GM19397 (cell line): Measurements from ENCODE around the gene ABI3BP.

Source experiments
- ATAC-seq: cut with Tn5 transposase; IDR thresholded peaks from one replicate; pipeline ENCODE4 v1.9.1; 2021; ENCODE audit warnings: mild to moderate bottlenecking, moderate library complexity; ENCODE audit not compliant: unreplicated experiment

ABI3BP gene

DNA sequence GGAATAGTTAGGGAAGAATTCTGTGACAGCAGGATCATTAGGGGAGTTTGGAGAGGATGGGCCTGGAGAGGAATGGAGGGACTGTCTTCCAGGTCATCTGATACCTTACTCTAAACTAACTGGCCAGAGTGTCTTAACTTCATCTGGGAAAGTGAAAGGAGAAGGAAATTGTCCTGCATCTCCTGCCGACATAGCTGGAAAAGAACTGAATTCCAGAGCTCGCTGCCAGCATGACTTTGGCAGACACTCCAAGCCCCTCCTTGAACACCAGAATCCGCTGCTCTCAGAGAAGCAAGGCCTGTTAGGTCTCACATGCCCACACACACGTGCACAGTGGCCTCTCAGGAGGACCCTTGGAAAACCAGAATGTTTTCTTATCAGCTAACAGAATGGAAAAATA lies 10.5 kb downstream of the ABI3BP start:
- no peak for ATAC-seq

GRCh38 chr3:100981164-100981911 lies 11.9 kb downstream of the ABI3BP start:
- ATAC-seq: no peak

GRCh38 chr3:100978011-100978659 lies 15.1 kb downstream of the ABI3BP start:
- ATAC-seq: no peak

DNA sequence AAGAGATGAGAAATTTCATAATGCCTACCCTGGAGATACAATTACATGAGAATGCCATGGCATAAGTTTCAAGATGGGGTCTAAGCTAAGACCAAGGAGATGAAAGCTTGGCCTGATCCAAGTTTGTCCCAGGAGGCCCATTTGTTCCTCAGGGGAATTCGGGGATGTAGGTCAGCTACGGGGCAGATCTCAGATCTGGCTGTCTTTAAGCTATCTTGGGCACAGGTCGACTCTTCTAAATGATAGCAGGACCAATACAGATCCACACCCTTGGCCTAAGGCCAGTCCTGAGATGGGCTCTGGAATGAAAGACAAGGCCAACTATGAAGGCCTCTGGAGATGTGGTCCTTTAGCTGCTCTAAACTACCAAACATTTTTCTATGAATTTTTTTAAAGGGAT lies 16.6 kb downstream of the ABI3BP start:
- no peak for ATAC-seq

GRCh38 chr3:100975714-100976113 lies 17.5 kb downstream of the ABI3BP start:
- no peak for ATAC-seq

DNA sequence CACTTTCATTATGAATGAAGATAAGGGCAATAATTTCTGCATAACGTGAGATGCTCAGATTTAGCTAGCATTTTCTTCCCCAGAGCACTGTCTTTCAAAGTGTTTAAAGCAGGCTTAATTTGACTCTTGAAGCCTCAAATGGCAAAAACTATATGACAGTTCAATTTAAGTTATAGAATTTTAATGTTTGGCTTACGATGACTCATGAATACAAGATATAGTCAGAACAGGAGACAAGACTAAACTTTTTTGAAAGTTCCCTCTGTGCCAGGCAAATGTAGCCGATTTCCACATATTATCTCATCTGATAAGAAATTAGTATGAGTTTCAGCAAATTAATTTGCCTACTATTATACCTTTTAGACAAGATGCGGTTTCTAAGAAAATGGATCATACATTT lies 19.6 kb downstream of the ABI3BP start:
- ATAC-seq: no peak

DNA sequence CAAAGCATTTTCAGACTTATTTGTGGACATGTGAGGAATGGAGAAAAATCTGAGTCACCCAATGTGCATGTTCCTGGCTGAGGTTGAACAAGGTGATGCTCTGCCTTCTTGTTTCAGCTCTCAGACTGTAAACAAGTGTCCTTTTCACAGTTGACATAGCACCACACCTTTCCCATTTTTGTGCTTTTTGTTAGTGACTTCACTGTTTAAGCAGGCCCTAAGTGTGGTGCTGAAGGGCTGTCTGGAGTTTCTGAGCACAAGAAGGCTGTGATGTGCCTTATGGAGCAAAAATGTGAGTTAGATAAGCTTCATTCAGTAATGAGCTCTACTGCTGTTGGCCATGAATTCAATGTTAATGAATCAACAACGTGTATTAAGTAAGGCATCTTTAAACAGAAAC lies 20.4 kb downstream of the ABI3BP start:
- no peak for ATAC-seq

- no peak for ATAC-seq
Observed at GRCh38 chr3:100972301-100972844, 20.8 kb downstream of the ABI3BP start.

DNA sequence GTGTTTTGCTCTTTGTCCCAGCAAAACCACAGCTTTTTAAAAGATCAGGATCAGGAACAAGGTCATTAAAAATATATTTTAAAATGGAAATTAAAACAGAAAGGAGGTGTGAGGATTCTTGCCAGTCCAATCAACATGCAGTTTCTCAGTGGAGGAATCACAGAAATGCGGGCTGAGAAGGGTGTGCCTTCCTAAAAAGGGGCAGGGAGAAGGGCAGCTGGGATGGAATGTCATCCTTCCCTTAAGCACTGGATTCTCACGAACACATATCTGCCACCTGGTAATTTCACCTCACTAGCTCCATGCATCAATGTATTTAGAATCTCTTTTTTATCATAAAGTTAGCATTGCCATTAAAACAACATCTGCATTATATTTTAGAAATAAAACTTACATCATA lies 21.4 kb downstream of the ABI3BP start:
- ATAC-seq: no peak

DNA sequence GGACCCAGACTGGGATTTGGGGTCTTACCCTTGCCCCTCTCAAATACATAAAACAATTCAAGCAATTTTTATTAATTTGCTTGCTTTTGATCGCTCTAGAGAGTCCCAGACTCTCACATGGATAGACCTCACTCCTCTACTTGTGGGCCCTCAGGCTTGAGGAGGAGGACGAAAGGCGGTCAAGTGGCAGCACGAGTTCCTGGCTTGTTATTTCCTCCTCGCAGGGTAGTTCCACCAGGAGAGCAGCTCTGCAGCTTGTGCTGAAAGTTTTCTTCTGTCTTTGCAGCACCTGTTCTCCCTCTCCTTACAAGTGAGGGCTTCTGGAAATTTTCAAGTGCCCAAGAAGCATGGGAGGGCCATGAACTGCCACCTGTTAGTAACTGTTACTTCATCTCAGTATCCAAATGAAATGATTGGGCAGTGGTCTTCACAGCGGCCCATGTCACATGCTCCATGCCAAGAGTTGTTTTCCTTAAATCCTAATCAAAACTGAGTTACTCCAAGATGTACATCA lies 22.7 kb downstream of the ABI3BP start:
- no peak for ATAC-seq

DNA sequence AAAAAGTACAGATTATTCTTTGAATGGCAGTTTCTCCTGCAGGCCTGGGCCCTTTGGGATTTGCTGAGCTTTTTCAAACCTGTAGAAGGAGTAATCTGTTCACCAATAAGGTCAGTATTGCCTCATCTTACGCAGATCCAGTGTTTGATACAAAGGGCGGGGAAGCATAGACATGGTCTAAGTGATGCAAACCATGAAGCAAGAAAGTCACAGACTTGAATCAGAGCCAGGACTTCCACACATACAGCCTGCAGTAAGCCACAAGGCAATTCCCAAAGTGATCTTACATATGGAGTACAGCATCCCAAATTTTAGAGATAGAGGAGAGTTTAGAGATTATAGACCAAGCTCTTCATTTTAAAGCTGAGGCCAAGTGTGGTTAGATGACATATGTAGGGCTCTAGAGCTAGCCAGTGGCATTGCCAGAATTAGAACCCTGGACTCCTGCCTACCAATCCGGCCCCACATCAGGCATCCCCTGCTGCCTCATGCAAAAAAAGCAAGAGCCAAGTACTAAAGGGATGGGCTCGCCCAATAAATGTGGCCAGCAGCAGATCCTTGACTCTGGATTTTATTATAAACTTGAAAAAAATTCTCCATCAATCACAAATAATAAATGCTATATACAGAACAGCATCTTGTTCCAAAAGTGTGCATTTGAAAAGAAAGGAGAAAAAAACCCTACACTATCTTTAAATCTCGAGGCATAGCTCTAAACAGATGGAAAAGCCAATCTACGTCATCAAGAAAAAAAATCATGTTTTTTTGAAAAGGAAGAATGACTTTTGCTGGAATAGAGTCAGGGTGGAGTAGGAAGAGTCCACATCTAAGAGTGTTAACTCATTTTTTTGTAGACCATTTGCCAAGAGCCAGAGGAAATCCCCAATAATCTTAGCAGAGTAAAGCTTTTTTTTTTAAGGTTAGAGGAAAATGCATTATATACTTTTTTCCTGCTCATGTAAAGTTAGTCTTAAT lies 24.0 kb downstream of the ABI3BP start:
- no peak for ATAC-seq

DNA sequence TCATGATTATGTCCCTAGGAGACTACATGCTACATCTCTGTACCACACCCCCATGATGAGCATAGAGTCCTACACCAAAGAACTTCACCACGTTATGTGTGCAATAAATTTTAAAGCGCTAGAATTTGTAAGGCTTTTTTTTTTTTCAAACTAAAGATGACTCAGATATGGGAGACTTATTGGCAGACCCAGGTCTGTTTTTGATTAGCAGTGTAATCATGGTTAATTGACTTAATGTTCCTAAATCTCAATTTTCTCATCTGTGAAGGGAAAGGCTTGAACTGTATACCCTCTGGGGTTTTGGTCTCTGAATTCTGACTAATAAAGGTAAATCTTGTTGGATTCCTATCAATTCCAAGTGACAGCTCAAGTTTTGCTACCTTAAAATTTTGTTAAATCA lies 26.4 kb downstream of the ABI3BP start:
- no peak for ATAC-seq

DNA sequence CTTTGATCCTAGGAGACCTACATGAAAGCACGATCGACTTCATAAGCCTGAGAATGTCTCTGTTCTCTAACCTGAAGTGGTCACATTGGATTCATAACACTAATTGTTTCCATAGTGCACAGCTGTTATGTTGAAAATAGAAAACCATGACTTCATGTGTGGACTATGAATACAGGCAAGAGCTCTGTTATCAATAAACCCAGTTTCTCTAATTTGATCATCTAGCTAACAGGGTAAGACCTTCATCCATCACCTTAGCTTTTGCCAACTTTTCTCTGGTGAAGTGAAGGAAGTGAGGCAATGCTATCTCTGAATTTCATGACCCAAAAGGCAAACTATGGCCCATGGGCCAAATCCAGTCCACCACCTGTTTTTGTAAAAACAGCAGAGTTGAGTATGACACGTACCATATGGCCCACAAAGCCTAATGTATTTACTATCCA lies 27.2 kb downstream of the ABI3BP start:
- no peak for ATAC-seq

DNA sequence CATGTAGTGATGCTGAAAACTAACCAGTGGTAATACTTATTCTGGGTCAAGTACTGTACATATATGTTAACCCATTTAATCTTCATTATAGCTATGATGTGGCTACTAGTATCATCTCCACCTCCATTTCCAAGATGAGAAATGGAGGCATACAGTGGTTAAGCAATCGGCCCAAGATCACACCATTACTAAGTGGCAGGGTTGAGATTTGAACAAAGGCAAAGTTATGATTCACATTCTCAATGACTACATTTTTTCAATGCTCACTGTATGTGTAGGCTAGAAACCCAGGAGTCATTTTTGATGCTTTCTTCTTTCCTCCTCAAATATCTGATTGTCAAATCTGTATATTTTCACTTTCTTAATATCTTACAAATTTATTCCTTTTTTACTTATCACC lies 30.2 kb downstream of the ABI3BP start:
- no peak for ATAC-seq

DNA sequence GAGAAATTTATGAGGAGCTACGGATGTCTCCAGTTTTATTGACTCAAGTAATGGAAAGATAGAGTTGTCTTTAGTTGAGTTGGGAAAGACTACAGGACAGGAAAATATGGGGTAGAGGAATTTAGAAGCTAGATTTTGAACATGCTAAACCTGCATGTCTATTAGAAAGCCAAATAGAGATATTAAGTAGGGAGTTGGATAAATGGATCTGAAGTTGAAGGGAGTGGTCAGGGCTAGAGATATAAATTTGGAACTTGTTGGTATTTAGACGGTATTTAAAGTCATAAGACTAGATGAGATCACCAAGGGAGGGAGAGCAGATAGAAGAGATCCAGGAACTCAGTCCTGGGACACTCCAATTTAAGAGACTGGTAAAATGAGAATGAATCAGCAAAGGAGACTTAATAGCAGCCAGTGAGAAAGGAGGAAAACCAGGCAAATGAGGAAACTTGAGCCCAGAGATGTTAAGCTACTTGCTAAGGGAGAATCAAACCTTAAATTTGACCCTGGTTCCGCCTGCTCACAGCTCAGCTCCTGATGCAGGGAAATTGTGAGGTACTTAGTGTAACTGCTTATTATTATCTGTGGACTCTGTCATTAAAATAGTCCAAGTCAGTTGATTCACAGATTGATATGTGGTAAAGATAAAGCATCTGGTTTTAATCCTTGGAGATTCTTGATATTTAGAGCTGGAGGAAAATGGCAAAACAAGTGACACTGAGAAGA lies 35.8 kb downstream of the ABI3BP start:
- no peak for ATAC-seq

GRCh38 chr3:100956276-100956675 lies 36.9 kb downstream of the ABI3BP start:
- ATAC-seq: no peak

DNA sequence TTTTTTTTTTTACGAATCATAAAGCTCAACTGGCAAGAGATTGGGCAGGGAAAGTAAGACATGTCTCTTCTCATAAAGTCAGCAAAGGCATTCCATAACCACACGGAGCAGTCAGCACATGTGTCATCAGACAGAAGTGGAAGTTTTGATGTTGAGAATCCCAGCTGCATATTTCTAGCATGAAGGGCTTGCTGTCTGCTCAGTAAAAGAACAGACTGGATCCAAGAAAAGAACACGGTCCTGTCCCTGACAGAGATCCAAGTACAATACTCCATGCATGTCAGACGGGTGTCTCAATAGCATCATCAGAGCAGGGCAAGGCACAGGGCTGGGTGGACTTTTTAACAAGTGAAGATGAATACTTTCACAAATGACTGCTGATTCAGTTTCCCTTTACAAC lies 38.2 kb downstream of the ABI3BP start:
- ATAC-seq: no peak

- no peak for ATAC-seq
Observed at GRCh38 chr3:100954199-100954935, 38.9 kb downstream of the ABI3BP start.

DNA sequence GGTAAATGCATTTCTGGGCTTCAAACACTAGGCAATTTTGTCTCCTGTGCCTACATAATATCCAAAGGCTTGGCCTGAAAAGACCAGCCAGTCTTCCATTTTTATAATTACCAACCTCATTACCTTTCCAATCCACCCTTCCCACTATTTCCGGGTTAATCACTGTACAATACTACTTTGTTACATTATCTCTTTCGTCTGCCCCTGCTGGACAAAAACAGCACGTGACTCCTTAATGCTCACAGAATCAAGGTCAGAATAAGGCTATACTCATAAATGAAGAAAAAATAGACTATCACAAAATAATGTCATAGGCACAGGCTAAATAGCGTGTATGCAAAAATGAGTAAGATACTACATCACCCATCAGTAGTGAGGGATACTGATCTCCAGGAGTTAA lies 40.1 kb downstream of the ABI3BP start:
- no peak for ATAC-seq

DNA sequence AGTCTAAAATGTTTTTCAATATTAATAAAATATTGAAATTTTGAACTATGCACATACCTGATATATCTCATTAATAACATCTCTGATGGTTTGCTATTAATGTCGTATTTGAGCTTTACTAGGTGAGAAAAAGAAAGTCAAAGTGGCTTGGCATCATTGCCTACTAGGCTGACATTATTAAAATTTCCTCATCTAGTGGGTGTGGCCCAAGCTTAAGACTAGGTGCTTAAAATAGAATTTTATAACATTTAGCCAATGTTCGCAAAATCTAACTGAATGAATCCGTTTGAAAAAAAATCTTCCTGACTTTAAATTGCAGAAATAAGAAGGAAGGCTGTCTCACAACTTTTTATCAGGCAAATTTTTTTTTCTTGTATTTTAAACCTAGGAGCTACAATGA lies 46.1 kb downstream of the ABI3BP start:
- no peak for ATAC-seq
